H9 (cell line): ENCODE data around the gene SRGAP3. TPM values are rescaled to one million over a fixed set of nuclear protein-coding genes. Genes with fewer than 3 reads are reported as not detected.

Experiments used
- DNase-seq: peaks from one replicate; pipeline ENCODE4 v3.0.0-alpha.2; 2017
- H2AFZ ChIP-seq: one replicate; pipeline ENCODE4 v1.6.1; 2013; ENCODE audit warnings: mild to moderate bottlenecking, low read length, control low read depth, moderate library complexity
- H2AK5ac ChIP-seq: 2 replicates; pipeline ENCODE4 v1.6.1; 2013; ENCODE audit warnings: low read length, control low read depth, mixed read lengths; ENCODE audit not compliant: insufficient read length
- H2BK120ac ChIP-seq: one replicate; pipeline ENCODE4 v1.6.1; 2013; ENCODE audit warnings: low read depth, mild to moderate bottlenecking, low read length, control low read depth, inconsistent platforms; ENCODE audit not compliant: poor library complexity, severe bottlenecking
- H2BK12ac ChIP-seq: 2 replicates; pipeline ENCODE4 v1.6.1; 2013; ENCODE audit warnings: low read length, control low read depth, mixed read lengths, low read depth; ENCODE audit not compliant: insufficient read length
- H2BK15ac ChIP-seq: 2 replicates; pipeline ENCODE4 v1.6.1; 2013; ENCODE audit warnings: low read depth, low read length, control low read depth
- H2BK20ac ChIP-seq: one replicate; pipeline ENCODE4 v1.6.1; 2013; ENCODE audit warnings: low read depth, mild to moderate bottlenecking, low read length, control low read depth, inconsistent platforms; ENCODE audit not compliant: poor library complexity, severe bottlenecking
- H2BK5ac ChIP-seq: 2 replicates; pipeline ENCODE4 v1.6.1; 2013; ENCODE audit warnings: low read length, control low read depth, mixed read lengths; ENCODE audit not compliant: insufficient read length
- H3K14ac ChIP-seq: 2 replicates; pipeline ENCODE4 v1.6.1; 2013; ENCODE audit warnings: low read length, control low read depth; ENCODE audit not compliant: insufficient read depth
- H3K18ac ChIP-seq: 2 replicates; pipeline ENCODE4 v1.6.1; 2013; ENCODE audit warnings: low read depth, mild to moderate bottlenecking, mixed read lengths, low read length, control low read depth; ENCODE audit not compliant: insufficient read length
- H3K23ac ChIP-seq: 2 replicates; pipeline ENCODE4 v1.6.1; 2013; ENCODE audit warnings: low read length, control low read depth, mixed read lengths, low read depth; ENCODE audit not compliant: insufficient read length
- H3K23me2 ChIP-seq: 2 replicates; pipeline ENCODE4 v1.6.1; 2013; ENCODE audit warnings: low read depth, mild to moderate bottlenecking, mixed read lengths, low read length, control low read depth; ENCODE audit not compliant: insufficient read length, poor library complexity, severe bottlenecking
- H3K27ac ChIP-seq: 2 replicates; pipeline ENCODE4 v1.5.1; 2013; ENCODE audit warnings: low read length, control low read depth, mixed read lengths, low read depth; ENCODE audit not compliant: insufficient read length
- H3K27me3 ChIP-seq: 2 replicates; pipeline ENCODE4 v1.6.1; 2013; ENCODE audit warnings: low read length, control low read depth, inconsistent platforms; ENCODE audit not compliant: insufficient read depth
- H3K4ac ChIP-seq: 2 replicates; pipeline ENCODE4 v1.6.1; 2013; ENCODE audit warnings: low read depth, mild to moderate bottlenecking, control low read depth, inconsistent platforms, low read length, moderate library complexity
- H3K4me1 ChIP-seq: 2 replicates; pipeline ENCODE4 v1.6.1; 2013; ENCODE audit warnings: low read length, control low read depth, inconsistent platforms; ENCODE audit not compliant: insufficient read depth
- H3K4me2 ChIP-seq: 2 replicates; pipeline ENCODE4 v1.6.1; 2013; ENCODE audit warnings: low read length, control low read depth, mixed read lengths; ENCODE audit not compliant: insufficient read length, insufficient read depth
- H3K56ac ChIP-seq: 2 replicates; pipeline ENCODE4 v1.6.1; 2013; ENCODE audit warnings: low read depth, mild to moderate bottlenecking, mixed read lengths, low read length, control low read depth; ENCODE audit not compliant: insufficient read length
- H3K79me1 ChIP-seq: 2 replicates; pipeline ENCODE4 v1.6.1; 2013; ENCODE audit warnings: low read depth, mild to moderate bottlenecking, moderate library complexity, low read length, control low read depth, inconsistent platforms; ENCODE audit not compliant: insufficient read depth, poor library complexity, severe bottlenecking
- H3K79me2 ChIP-seq: 2 replicates; pipeline ENCODE4 v1.6.1; 2013; ENCODE audit warnings: low read length, control low read depth, inconsistent platforms; ENCODE audit not compliant: insufficient read depth
- H3K9ac ChIP-seq: 2 replicates; pipeline ENCODE4 v1.6.1; 2013; ENCODE audit warnings: low read length, control low read depth, mixed read lengths; ENCODE audit not compliant: insufficient read length; ENCODE audit errors: extremely low read depth
- H3K9me3 ChIP-seq: one replicate; pipeline ENCODE4 v1.6.1; 2013; ENCODE audit warnings: low read depth, low read length, inconsistent platforms; ENCODE audit not compliant: control insufficient read depth
- H3T11ph ChIP-seq: one replicate; pipeline ENCODE4 v1.6.1; 2013; ENCODE audit warnings: mild to moderate bottlenecking, low read length, control low read depth, inconsistent platforms
- H4K20me1 ChIP-seq: one replicate; pipeline ENCODE4 v1.6.1; 2013; ENCODE audit not compliant: control insufficient read depth, insufficient read length, insufficient read depth
- H4K5ac ChIP-seq: 2 replicates; pipeline ENCODE4 v1.6.1; 2013; ENCODE audit warnings: low read depth, mild to moderate bottlenecking, mixed read lengths, low read length, control low read depth; ENCODE audit not compliant: insufficient read length
- H4K8ac ChIP-seq: replicated peaks from 2 replicates; pipeline ENCODE4 v1.6.1; 2013; ENCODE audit warnings: low read length, control low read depth, mixed read lengths, low read depth; ENCODE audit not compliant: insufficient read length
- H4K91ac ChIP-seq: 2 replicates; pipeline ENCODE4 v1.6.1; 2013; ENCODE audit warnings: low read depth, mild to moderate bottlenecking, moderate library complexity, mixed read lengths, low read length, control low read depth; ENCODE audit not compliant: insufficient read length
- H3K27ac Mint-ChIP-seq, 3 experiments: 2 replicates in 2 of 3; 3 replicates in 1 of 3; pipeline ENCODE4 v1.8.0; 2020 to 2021; ENCODE audit warnings: mixed read lengths in 3 of 3, mild to moderate bottlenecking in 1 of 3, moderate library complexity in 1 of 3
- H3K27me3 Mint-ChIP-seq: 2 replicates; pipeline ENCODE4 v1.8.0; 2021; ENCODE audit warnings: low read depth, mild to moderate bottlenecking, moderate library complexity, mixed read lengths
- H3K36me3 Mint-ChIP-seq, 3 experiments: 2 replicates in 2 of 3; 3 replicates in 1 of 3; pipeline ENCODE4 v1.8.0; 2020 to 2021; ENCODE audit warnings: low read depth in 3 of 3, mixed read lengths in 3 of 3; ENCODE audit not compliant: insufficient read depth in 1 of 3
- H3K4me1 Mint-ChIP-seq, 2 experiments: 2 replicates each; pipeline ENCODE4 v1.8.0; 2020; ENCODE audit warnings: mixed read lengths in 2 of 2
- H3K4me3 Mint-ChIP-seq, 2 experiments: 2 replicates in 1 of 2; 3 replicates in 1 of 2; pipeline ENCODE4 v1.8.0; 2020 to 2021; ENCODE audit warnings: mild to moderate bottlenecking in 2 of 2, mixed read lengths in 2 of 2, moderate library complexity in 1 of 2
- H3K9me3 Mint-ChIP-seq, 2 experiments: 2 replicates in 1 of 2; 3 replicates in 1 of 2; pipeline ENCODE4 v1.8.0; 2020; ENCODE audit warnings: mild to moderate bottlenecking in 2 of 2, mixed read lengths in 2 of 2, moderate library complexity in 1 of 2
- CTCF ChIP-seq: fragments of 200-600 bp; sonication (generic); conservative IDR thresholded peaks from 3 replicates; pipeline ENCODE4 v1.8.0; 2021; ENCODE audit warnings: antibody characterized with exemption, mild to moderate bottlenecking
- WGBS: extraction: QIAGEN DNeasy Blood & Tissue Kit; methylation state at CpG from one replicate; pipeline ENCODE4 v1.1.7; 2013; ENCODE audit warnings: missing lambda C conversion rate, low lambda C conversion rate, mixed read lengths; ENCODE audit not compliant: insufficient read length; ENCODE audit errors: extremely low coverage; 5-methylcytosine and 5-hydroxymethylcytosine counted together
- total RNA-seq: library from RNA; stranded (reverse); gene quantifications from 2 replicates; pipeline ENCODE4 v1.2.1, GENCODE V29; 2021

Gene SRGAP3
- total RNA-seq, 1 experiment from 2014 or later = 3.4 TPM

- Histone ChIP-seq H3K9ac (no peak overlapping the region), H3K27ac (no peak overlapping the region), H2BK12ac (no peak overlapping the region), H3K56ac (no peak overlapping the region), H3K23ac (no peak overlapping the region), H3K14ac (no peak overlapping the region), H2AK5ac (no peak overlapping the region), H2BK20ac (no peak overlapping the region), H2BK15ac (no peak overlapping the region), H2BK5ac (no peak overlapping the region), H3T11ph (no peak overlapping the region), H3K4ac (no peak overlapping the region), H3K23me2 (no peaks in the 10 kb centered on the region), H4K8ac (no peak overlapping the region), H4K20me1 (no peaks in the 10 kb centered on the region), H3K4me1 (no peaks in the 10 kb centered on the region), H3K27me3 (no peaks in the 10 kb centered on the region), H3K9me3 (peaks cover 11% of the 10 kb centered on the region), H4K91ac (no peak overlapping the region), H3K4me2 (no peak overlapping the region), H3K79me2 (no peaks in the 10 kb centered on the region), H3K18ac (no peak overlapping the region), H2AFZ (no peak overlapping the region), H2BK120ac (no peak overlapping the region), H4K5ac (no peak overlapping the region), H3K79me1 (no peaks in the 10 kb centered on the region)
- Mint-ChIP-seq H3K4me1 (no peaks in the 10 kb centered on the region; a peak in 1 of 4 replicates), H3K4me3 (no peak overlapping the region), H3K36me3 (peaks cover 8 to 25% (median 14%) of the 10 kb centered on the region in 3 experiments; a peak in 6 of 7 replicates), H3K9me3 (peaks cover 22 to 27% of the 10 kb centered on the region in 2 experiments), H3K27ac (no peak overlapping the region), H3K27me3 (peaks cover 7% of the 10 kb centered on the region; the same call in 1 of the 2 replicates)
- TF ChIP-seq CTCF = no peak
- no peak for DNase-seq
- WGBS = no CpG with 5 or more reads among the region's 11 CpGs
These were observed 102.9 kb downstream of the SRGAP3 start for GRCh38 chr3:9146367-9147071.
